ENCODE measurements around the gene CES2. TPM values are rescaled to one million over a fixed set of nuclear protein-coding genes. Genes with fewer than 3 reads are reported as not detected.

CES2 gene
- total and polyA plus RNA-seq, 10 of the 15 experiments (the other 5 are each of a cell fraction or from before 2014, with no cell fraction given), result 1.6 to 33.7 (median 21.0) TPM

- TF ChIP-seq NKRF (conservative IDR thresholded peaks at IDR 0.05) (0 out of 2 replicates have a peak, but pooled peaks have one; percentile 39), SMC3 (IDR thresholded peaks at IDR 0.05; ENCODE audit: borderline replicate concordance, low read length) (no peak), ZZZ3 (IDR thresholded peaks at IDR 0.05; ENCODE audit: control insufficient read depth, insufficient read length, low read depth) (no peak), NR2C1 (IDR thresholded peaks at IDR 0.05) (0 out of 2 replicates have a peak, but pooled peaks have one; percentile 28), YY1 (IDR thresholded peaks at IDR 0.05; ENCODE audit: low read depth, low read length) (peak; percentile 32; the same call in 1 of the 2 replicates), RB1 (IDR thresholded peaks at IDR 0.05; ENCODE audit: borderline replicate concordance) (0 out of 2 replicates have a peak, but pooled peaks have one; percentile 43), EGR1 (IDR thresholded peaks at IDR 0.05; ENCODE audit: borderline replicate concordance in 1 of 2, low read depth in 2 of 2, low read length in 2 of 2) (no peak), SMARCA5 (IDR thresholded peaks at IDR 0.05) (0 out of 2 replicates have a peak, but pooled peaks have one; percentile 73), CTCF (IDR thresholded peaks at IDR 0.05 in 2 of 3, conservative IDR thresholded peaks at IDR 0.05 in 1 of 3; ENCODE audit: control insufficient read depth in 2 of 3, extremely low read depth in 1 of 3, insufficient read depth in 1 of 3, low read depth in 3 of 3, low read length in 3 of 3) (peak; percentile 33 to 45 (median 34); a peak in 5 of 6 replicates), CHD1 (IDR thresholded peaks at IDR 0.05; ENCODE audit: low read depth, low read length) (no peak), NFIC (IDR thresholded peaks at IDR 0.05; ENCODE audit: low read depth, low read length) (no peak), ZBTB4 (CRISPR knock-in tag; IDR thresholded peaks at IDR 0.05) (no peak), TCF7 (IDR thresholded peaks at IDR 0.05; ENCODE audit: borderline replicate concordance) (no peak), TCF12 (IDR thresholded peaks at IDR 0.05; ENCODE audit: low read depth, low read length) (0 out of 2 replicates have a peak, but pooled peaks have one; percentile 14), BHLHE40 (IDR thresholded peaks at IDR 0.05; ENCODE audit: borderline replicate concordance in 1 of 2, low read depth in 2 of 2, low read length in 1 of 2) (peak in 1 of 2 experiments; percentile 56; a peak in 2 of 4 replicates), BCLAF1 (IDR thresholded peaks at IDR 0.05) (no peak), CREB1 (IDR thresholded peaks at IDR 0.05; ENCODE audit: low read depth) (no peak), LARP7 (IDR thresholded peaks at IDR 0.05) (peak; percentile 66), IRF4 (IDR thresholded peaks at IDR 0.05; ENCODE audit: low read depth, low read length) (no peak)
Measured at GRCh38 chr16:66924527-66925321, 10.6 kb upstream of the CES2 start (continued).
